Activated CD4-positive, CD25-positive, alpha-beta regulatory T cell treated with anti-CD3 and anti-CD28 coated beads, Interleukin-2, amount 50 U/mL, for 24 hours (primary cell): ENCODE results near the gene GET3.
A peak's percentile ranks its signal among the peaks of the same experiment; 100 is the strongest.
"Not testable (repeated sequence)": the region's sequence is repeated elsewhere in the genome, so short reads cannot be mapped to it uniquely, and the experiment has no call there.

Experiments
- ATAC-seq, 2 donors: fragments of 150-1000 bp; cut with Tn5 transposase; one replicate each; pipeline ENCODE4 v1.10.0; 2021; ENCODE audit warnings: mild to moderate bottlenecking in 1 of 2, moderate library complexity in 1 of 2

Gene GET3

DNA sequence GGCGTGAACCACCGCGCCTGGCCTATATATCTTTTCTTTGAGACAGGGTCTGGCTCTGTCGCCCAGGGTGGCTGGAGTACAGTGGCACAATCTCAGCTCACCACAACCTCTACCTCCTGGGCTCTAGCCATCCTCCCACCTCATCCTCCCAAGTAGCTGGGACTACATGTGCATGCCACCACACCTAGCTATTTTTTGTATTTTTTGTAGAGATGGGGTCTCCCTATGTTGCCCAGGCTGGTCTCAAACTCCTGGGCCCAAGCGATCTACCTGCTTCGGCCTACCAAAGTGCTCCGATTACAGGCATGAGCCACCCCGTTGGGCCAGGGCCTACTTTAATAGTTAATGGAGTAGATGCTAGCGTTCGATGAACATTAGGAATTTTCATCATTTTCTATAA is 17.0 kb upstream of the GET3 start:
- no peak for ATAC-seq

DNA sequence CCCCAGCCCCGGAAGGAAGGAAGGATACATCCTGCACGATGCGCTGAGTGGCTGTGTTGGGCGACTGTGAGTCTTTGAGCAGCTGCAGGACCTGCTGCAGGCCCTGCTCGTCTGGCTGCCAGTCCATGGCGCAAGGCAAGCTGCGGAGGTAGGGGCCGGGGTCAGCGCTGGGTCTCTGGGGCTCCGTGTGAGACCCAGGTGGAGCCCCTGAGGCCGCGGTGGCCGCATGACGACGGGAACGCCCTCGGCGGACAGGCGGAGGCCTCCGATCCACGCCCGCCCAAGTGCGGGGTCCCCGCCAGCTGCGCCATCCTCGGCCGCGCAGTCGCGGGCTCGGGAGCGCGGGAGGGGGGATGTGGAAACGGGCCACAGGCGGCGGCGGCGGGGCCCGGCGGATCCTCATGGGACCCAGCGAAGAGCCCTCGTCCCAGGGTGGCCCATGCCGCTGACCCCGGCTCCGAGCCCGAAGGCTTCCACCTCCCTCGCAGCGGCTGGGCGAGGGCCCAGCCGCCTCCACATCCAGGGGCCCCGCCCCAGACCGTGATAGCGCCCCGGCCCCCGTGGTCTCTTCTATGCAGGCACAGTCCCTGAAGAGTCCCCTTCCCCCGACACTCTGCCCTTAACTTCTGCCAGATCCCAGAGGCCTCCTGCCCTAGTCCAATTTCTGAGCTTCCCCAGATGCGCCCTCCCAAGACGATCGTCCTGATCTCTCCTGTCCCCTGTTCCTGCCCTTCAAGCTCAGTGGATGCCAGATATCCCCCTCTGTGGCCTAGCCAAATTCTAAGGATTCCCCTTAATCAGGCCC is 16.2 kb upstream of the GET3 start:
- no peak for ATAC-seq

DNA sequence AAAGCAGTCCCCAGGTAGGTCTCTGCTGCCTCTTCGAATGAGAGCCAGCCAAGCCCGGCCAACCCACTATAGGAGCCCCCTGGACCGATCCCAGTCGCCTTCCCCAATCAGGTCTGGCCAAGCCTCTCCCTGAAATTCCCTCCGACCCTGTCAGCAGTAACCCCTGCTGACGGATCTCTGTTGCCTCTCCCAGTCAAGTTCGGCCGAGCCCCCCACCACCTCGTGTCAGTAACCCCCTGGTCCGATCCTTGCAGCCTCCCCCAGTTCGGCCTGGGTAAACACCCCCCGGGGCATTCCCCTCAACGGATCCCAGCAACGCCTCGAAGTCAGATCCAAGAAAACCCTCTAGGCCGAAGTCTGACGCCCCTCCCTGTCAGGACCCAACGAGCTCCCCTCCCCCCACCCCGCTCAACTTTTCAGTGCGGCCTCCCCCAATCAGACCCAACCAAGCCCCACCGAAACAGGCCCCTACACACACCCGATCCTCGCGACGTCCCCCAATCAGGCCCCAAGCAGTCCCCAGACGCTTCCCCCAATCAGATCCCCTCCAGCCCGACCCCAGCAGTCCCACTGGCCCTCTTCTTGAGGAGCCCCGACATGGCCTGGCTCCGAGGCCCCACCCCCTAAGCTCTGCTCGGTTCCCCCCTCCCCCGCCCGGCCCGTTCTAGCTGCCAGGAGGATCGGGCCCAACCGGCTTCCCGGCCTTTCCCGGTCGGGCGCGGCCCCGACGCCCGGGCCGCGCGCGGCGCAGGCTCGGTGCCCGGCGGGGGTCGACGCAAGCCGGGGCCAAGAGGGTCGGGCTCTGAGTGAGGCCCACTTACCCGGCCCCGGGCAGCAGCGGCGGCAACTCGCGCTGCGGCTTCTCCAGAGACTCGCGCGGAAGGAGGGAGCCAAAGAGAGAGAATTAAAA is 15.4 kb upstream of the GET3 start:
- peak; percentile 33 for ATAC-seq

DNA sequence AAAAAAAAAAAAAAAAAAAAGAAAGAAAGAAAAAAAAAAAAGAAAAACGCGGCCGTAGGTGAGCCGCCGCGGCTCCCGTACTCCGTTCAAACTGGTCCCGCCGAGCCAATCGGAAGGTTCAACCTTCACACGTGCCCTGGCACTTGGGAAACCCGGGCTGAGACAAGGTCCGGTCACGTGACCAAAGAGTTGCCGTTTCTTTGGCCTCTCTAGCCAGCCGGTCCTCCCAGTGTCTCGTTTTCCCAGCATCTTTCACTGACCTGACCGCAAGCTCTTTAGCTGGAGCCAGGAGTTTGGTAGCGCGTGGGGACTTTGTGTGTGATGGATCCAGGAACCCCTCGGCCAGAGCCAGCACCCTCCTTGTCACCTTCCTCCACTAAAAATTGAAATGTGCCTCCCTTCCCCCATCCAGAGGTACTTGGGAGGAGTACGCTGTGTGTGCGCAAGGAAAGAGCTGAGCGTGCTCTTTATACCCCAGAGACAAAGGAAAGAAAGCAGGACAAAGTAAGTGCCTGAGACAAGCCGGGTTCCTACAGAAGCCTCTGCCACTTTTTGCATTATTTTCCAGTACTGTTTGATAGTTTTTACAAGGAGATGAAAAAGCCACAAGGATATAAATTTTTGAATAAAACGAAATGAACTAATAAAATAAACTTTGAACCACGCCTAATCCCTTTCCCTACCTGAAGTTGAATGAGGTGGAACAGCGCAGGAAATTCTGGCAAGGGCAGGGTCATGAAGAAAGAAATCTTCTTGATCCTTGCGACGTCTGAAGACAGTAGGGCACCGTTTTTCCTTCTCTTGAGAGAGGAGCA is 14.5 kb upstream of the GET3 start:
- ATAC-seq = peak; percentile 91 to 92

DNA sequence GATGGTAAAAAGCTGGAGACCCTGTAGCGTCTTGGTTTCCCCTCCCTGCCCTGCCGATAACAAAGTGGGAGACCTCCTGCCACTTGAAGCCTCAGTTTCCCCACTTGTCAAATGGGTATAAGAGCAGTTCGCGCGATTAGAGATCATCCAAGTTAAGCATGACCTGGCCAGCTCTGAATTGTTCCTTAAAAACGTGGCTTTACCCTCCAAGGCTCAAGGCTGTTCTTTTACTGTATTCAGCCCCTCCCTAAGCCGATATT is 14.0 kb upstream of the GET3 start:
- ATAC-seq = no peak

DNA sequence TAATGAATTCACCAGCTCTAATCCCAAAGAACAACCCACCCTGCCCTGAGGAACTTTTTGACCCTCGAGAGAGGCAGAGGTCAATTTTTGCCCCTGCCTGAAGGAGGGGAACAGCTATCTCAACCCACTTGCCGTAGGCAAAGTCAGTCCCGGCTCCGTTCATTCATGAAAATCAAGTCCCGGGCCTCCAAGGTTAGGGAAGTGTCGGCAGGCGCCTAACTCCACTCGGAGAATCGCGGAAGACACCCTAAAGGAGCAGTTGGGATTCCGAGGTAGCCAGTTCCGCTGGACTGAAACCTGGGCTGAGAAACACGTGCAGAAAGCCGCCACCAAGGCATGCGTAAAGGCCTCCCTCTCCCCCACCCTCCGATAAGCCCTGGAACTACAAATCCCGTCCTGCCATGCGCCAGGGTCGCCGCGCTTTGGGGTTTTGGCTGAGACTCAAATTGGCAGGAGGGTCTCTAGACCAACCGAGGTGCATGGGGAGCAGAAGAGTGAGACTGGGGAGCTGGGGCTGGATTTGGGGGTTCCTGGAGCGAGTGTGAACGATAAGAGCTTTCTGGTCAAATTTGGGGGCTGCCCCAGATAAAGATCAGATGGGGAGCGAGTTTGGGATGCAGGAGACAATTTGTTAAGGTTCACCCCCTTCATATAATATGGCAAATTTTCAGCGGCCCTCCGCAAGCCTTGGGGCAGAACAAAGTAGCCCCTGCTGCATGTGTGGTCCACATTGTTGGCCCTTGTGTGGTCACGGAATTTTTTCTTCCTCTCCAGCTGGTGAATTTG is 13.5 kb upstream of the GET3 start, which contains the start of gene TNPO2:
Gene TNPO2 (minus strand): TSS at position 292 of the 786 bp plus-strand sequence. CDS start 2,955 bp downstream, outside the sequence.
- ATAC-seq = peak; percentile 55 to 63

DNA sequence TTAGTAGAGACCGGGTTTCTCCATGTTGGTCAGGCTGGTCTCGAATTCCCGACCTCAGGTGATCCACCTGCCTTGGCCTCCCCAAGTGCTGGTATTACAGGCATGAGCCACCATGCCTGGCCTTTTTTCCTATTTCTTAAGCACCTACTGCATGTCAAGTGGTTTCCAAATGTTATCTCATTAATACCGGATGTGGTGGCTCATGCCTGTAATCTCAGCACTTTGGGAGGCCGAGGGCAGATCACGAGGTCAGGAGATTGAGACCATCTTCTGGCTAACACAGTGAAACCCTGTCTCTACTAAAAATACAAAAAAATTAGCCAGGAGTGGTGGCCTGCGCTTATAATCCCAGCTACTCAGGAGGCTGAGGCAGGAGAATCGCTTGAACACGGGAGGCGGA is 11.7 kb upstream of the GET3 start:
- ATAC-seq = not testable (repeated sequence)

DNA sequence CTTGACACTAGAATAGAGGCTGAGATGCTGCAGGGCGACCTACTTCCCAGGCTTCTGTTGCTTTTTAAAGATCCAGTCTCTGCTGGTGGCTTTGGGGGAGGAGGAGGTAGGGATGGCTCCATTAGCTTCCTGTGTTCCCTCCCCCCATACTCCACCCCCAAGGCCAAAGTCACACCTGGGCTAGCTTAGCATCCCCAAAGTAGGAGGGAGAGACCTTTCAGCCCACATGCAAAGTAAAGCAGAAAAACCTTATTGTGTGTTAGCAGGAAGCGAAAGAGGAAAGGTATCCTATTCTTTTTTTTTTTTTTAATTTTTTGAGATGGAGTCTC is 10.3 kb upstream of the GET3 start:
- no peak for ATAC-seq

DNA sequence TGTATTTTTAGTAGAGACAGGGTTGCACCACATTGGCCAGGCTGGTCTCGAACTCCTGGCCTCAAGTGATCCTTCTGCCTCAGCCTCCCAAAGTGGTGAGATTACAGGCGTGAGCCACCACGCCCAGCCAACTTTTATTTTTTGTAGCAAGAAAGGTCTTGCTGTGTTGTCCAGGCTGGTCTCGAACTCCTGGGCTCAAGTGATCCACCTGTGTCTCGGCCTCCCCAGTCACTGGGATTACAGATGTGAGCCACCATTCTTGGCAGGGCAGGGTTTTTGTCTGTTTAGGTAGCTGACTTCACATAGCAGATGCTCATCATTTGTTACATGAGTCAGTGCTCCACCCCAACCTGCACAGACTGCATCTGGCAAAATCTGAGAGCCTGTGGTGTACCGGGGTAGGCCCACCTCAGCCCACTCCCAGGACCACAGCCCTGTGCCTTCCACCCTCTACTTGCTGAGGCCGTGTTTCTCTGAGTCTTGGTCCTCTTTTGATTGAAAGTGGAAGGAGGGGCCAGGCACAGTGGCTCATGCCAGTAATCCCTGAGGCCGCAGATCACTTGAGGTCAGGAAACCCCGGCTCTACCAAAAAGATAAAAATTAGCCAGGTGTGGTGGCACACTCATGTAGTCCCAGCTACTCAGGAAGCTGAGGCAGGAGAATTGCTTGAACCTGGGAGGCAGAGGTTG is 9.4 kb upstream of the GET3 start:
- no peak for ATAC-seq

DNA sequence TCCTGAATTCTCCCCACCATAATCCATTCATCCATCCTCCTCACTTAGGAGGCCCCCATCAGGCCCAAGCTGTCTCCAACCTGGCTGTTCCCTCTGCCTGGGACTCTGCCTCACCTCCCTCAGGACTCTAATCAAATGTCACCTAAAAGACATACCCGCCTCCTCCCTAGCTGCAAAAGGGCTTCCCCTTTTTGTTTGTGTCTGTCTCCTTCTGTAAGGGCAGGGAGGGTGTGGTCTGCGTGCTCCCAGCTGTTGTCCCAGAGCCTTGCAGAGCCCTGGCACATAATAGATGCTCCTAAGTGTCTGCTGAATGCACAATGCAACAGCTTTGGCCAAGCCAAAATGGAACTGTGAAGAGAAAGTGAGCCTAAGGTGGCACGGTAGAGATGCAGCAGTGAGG is 7.2 kb upstream of the GET3 start:
- no peak for ATAC-seq

DNA sequence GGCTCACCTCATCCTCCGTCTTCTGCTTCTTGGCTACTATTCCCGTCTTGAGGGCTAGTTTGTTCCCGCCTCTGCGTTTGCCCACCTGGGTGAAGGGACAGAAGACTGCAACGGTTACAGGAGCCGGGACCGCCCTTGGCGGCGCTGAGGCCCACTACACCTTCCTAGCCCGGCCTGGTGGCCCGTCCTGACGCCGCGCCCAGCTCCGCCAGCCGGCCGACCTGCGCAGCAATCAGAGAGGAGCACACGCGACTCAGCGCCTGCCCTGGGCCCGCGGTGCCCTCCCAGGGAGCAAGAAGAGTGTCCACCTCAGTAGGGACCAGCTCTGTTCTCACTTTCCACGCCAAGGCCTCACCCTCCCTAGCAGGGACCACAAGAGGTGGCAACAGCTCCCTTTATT is 6.0 kb upstream of the GET3 start:
- no peak for ATAC-seq

DNA sequence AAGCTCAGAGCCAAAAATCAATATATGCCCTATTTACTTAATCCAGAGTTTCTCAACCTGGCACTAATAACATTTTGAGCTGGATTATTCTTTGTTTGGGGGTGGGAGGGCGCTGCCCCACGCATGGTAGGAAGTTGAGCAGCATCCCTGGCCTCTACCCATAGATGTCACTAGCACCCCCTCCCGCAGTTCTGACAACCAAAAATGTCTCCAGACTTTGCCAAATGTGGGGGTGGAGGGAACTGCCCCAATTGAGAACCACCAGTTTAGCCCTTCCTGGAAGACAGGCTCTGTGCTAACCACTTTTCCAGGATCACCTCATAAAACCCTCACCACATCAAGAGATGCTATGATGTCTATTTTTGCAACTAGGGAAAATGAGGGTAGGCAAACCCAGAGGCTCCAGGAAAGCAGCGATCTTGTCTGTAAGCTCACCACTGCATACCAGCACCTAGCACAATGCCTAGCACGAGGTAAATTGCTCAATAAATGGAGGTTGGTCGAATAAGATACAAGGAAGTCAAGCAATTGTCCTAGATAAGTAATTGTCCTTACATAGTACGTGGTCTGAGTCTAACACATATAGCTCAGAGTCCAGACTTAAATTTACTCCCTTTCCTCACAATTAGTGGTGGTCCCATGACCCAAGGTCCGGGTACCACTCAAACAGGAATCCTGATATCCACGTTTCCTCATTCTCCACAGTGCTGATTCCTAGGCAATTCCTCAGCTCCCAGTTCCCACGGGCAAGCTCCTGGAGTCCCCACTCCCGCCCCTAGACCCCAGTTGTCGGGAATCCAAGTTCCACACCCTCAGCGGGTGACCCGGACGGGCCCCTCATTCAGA is 3.7 kb upstream of the GET3 start:
- ATAC-seq = no peak

DNA sequence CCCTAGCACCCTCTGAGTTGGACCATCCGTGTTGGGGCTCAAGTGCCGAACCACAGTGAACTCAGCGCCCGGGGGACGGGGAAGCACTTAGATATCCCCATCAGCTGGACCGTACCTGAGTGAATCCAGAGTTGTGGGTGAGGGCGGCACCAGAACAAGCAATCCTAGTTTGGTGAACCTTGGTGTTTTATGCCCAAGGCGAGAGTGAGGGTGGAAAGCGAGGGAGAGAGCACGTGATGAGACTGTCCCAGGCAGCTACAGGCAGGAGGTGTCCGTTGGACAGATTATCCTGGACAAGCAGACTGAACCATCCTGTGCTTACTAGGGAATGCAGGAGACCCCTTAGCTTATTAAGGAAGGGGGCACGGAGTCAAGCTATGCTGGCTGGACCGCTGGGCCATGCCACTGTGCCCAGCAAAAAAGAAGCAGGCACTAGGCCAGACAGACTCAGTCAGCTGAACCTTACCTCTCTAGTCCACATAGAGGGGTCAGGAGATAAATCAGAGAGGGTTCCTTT is 596 bp downstream of the GET3 start:
- ATAC-seq = no peak

DNA sequence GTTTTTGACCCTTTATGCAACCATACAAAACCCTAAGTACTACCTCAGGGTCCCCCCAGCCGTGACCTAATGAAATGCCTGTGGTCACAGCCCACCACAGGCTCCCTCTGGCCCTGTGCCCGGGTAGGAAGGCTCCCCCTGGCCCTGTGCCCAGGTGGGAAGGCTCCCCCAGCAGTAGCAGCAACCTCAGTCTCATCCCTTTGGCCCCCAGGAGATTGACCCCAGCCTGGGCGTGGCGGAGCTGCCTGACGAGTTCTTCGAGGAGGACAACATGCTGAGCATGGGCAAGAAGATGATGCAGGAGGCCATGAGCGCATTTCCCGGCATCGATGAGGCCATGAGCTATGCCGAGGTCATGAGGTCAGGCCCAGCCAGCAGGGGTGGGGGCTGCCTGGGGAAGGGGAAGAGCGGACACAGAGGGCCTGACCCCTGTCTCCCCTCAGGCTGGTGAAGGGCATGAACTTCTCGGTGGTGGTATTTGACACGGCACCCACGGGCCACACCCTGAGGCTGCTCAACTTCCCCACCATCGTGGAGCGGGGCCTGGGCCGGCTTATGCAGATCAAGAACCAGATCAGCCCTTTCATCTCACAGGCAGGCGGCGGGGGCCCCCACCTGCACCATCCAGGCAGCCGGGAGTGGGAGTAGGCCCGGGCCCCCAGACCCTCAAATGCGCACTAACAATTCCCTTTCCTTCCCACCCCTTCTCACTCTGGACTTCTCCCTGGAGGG is 8.0 kb downstream of the GET3 start:
- no peak for ATAC-seq

DNA sequence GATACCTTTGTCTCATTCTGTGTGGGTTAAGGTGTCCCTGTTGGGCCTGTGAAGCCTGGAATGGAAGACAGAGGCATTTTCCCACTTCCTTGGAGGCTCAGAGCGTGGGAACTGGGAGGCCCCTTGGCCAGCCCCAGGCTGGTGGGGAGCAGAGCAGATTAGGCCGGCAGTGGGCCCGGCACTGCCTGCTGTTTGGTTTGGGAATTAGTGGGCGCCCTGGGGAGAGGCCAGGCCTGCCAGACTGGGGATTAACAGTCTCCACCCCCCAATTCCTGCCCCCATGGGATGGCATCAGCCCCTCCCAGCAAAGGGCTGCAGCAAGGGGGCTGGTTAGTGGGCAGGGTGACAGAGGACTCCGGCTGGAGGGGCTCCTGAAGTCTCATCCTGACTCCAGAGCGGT is 11.2 kb downstream of the GET3 start:
- ATAC-seq = no peak

DNA sequence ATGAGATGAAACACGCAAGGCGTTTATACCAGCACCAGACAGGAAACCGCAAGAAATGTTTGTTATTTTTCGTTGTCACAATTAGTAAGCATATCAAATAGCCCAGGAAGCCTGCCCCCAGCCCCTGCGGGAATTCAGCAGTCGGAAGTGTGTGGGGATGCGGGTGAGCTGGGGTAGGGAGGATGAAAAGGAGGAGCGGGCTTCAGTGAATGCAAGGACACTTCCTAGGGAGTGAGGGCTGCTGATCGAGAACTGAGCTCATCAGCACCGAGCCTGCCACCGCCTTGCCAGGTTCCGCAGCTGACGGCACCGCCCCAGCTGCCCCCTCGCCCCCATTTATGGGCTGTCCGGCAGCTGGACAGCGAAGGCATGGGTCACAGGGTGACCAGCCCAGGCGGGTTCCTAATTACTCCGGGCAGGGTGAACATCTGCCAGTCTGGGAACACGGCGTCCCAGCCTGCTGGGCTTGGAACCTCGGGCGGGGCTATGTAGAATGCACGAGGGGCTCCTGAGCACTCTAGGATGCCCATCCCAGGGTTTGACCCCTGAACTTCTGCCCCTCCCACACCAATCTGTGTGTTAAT is 12.7 kb downstream of the GET3 start:
- no peak for ATAC-seq

DNA sequence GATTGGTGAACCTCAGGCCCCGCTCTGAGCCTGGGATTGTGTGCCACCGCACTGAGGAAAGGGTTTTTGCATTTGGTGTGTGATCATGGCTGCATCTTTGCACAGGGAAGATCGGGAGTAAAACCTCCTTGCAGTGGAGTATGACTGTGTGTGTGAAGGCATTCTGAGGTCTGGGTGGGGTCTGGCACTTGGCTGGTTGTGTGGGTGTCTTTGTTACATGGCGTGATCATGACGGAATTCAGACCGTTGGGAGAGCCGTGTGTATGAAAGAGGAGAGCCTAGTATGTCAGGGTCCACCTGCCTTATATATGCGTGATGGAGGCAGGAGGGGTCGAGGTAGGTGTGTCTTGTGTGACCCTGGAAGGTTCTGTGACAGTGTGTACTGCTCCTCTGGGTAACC is 13.6 kb downstream of the GET3 start:
- no peak for ATAC-seq

DNA sequence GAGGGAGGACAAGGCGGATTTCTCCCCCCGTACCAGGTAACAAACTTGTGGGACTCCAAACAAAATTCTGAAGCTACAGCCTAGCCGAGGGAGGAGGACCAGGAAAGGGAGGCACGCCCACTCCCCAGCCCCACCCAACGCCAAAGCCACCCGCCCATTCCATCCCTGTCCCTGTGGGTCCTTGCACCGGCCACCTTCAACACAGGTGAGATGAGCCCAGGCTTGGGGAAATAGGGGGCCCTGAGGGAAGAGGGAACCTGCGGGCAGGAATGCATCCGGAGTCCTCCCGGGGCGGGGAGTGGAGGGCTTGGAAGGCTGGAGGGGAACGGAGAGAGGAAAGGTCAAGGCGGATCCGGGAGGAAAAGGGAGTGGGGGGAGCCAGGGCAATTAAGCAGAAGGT is 14.3 kb downstream of the GET3 start, which contains the start of gene BEST2:
Gene BEST2 (plus strand): TSS at position 157 of the 400 bp plus-strand sequence. CDS start 802 bp downstream, outside the sequence.
- no peak for ATAC-seq

DNA sequence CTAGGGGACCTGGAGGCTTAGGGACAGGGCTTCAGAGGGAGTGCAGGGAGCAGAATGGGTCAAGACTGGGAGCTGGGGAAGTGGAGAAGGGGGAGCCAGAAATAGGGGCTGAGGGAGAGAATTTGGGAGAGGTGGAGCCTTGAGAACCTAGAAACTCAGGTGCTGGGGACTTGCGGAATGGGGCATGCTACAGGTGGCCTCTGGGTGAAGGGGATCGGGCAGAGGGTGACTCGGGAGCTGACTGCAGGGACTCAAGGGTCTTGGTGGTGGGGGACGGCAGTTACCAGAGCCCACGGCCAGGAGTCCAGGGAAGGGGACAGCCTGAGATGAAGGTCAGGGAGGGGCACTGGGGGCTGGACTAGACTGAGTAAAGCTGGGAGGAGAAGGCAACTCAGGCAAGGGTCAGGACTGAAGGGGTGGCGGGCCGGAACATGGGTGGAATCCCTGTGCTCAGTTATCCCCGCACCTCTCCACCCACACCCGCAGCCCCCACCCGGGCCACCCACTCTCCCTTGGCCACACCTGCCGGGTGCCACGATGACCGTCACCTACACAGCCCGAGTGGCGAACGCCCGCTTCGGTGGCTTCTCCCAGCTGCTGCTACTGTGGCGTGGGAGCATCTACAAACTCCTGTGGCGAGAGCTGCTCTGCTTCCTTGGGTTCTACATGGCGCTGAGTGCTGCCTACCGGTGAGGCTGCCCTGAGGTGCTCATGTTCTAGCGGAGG is 14.9 kb downstream of the GET3 start:
- no peak for ATAC-seq
